Activated naive CD8-positive, alpha-beta T cell (primary cell): ENCODE measurements around the gene CSNK2A1.
A peak's percentile ranks its signal among the peaks of the same experiment; 100 is the strongest.

ENCODE experiments used
- H3K27ac Mint-ChIP-seq: one replicate; pipeline ENCODE4 v1.8.0; 2021; ENCODE audit warnings: mixed read lengths
- H3K27me3 Mint-ChIP-seq: one replicate; pipeline ENCODE4 v1.8.0; 2021; ENCODE audit warnings: mixed read lengths
- H3K36me3 Mint-ChIP-seq: one replicate; pipeline ENCODE4 v1.8.0; 2021; ENCODE audit warnings: mixed read lengths
- H3K4me1 Mint-ChIP-seq: one replicate; pipeline ENCODE4 v1.8.0; 2021; ENCODE audit warnings: low read depth, mixed read lengths
- H3K4me3 Mint-ChIP-seq: one replicate; pipeline ENCODE4 v1.8.0; 2021; ENCODE audit warnings: mild to moderate bottlenecking, mixed read lengths
- H3K9me3 Mint-ChIP-seq: one replicate; pipeline ENCODE4 v1.8.0; 2021; ENCODE audit warnings: low read depth, mixed read lengths

CSNK2A1 gene

GRCh38 chr20:549722-550496, 6.3 kb upstream of the CSNK2A1 start:
- Mint-ChIP-seq H3K9me3 (no peaks in the 10 kb centered on the region), H3K27me3 (peaks cover 22% of the 10 kb centered on the region), H3K27ac (no peak overlapping the region), H3K36me3 (no peaks in the 10 kb centered on the region), H3K4me3 (no peak overlapping the region), H3K4me1 (no peaks in the 10 kb centered on the region)

GRCh38 chr20:548906-549305, 5.3 kb upstream of the CSNK2A1 start:
- H3K27me3 Mint-ChIP-seq, result peaks cover 16% of the 10 kb centered on the region
- no peak overlapping the region for H3K27ac Mint-ChIP-seq
- peaks cover 9% of the 10 kb centered on the region for H3K4me1 Mint-ChIP-seq
- H3K36me3 Mint-ChIP-seq, result no peaks in the 10 kb centered on the region
- no peaks in the 10 kb centered on the region for H3K9me3 Mint-ChIP-seq
- H3K4me3 Mint-ChIP-seq, result no peak overlapping the region

DNA sequence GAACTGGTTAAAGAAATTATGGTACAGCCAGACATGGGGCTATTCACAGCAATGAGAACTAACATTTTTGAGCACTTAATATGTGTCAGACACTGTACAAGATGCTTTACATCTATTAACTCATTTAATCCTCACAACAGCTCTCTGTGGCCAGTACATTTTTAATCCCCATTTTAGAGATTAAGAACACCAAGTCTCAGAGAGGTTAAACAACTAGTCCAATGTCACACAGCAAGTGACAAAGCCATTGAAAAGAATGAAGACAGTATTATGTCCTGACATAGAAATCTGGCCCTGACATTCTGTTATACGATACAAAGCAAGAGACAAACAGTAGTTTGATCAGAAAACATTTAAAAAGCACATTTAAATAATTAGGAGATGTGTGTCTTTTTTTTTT, 3.8 kb upstream of the CSNK2A1 start:
- Mint-ChIP-seq H3K27ac (no peak overlapping the region), H3K9me3 (no peaks in the 10 kb centered on the region), H3K4me3 (no peak overlapping the region), H3K36me3 (peaks cover 3% of the 10 kb centered on the region), H3K27me3 (peaks cover 12% of the 10 kb centered on the region), H3K4me1 (peaks cover 17% of the 10 kb centered on the region)

GRCh38 chr20:546353-546752, 2.8 kb upstream of the CSNK2A1 start:
- Mint-ChIP-seq H3K27ac (no peak overlapping the region), H3K4me1 (peaks cover 27% of the 10 kb centered on the region), H3K36me3 (peaks cover 8% of the 10 kb centered on the region), H3K9me3 (no peaks in the 10 kb centered on the region), H3K4me3 (no peak overlapping the region), H3K27me3 (peaks cover 8% of the 10 kb centered on the region)

DNA sequence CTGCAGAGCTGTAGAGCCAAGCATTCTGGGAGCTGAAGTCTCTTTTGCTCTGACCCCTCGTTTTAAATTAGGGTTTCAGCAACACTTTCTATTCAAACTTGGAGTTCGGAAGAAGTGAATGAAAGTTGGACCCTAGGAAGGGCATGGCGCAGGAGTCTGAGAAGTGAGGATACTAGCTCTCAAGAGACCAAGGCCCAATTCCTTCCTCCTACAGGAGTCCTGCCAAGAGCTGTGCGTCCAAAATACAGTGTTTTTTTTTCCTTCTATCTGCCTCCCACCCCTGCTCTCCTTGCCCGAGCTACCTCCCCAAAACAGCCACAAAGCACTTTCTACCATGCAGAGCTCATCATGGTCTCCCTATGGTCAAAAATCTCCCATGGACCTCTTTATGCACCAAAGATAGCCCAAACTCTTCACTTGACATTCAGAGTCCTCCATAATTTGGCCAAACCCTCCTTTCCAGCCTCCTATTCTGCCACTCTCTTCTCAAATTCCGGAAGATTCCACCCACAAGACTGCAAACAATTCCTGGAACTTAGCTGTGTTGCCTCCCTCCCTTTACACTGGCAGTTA, 649 bp upstream of the CSNK2A1 start:
- Mint-ChIP-seq H3K27me3 (peaks cover 2% of the 10 kb centered on the region), H3K36me3 (peaks cover 11% of the 10 kb centered on the region), H3K27ac (peak overlapping the region; percentile 100), H3K4me3 (peak overlapping the region; percentile 98), H3K4me1 (peaks cover 48% of the 10 kb centered on the region), H3K9me3 (no peaks in the 10 kb centered on the region)

- Mint-ChIP-seq H3K27me3 (peaks cover 2% of the 10 kb centered on the region), H3K27ac (peak overlapping the region; percentile 70), H3K4me3 (peak overlapping the region; percentile 98), H3K9me3 (no peaks in the 10 kb centered on the region), H3K4me1 (peaks cover 60% of the 10 kb centered on the region), H3K36me3 (peaks cover 11% of the 10 kb centered on the region)
Observed at GRCh38 chr20:542777-543368, 717 bp downstream of the CSNK2A1 start.

DNA sequence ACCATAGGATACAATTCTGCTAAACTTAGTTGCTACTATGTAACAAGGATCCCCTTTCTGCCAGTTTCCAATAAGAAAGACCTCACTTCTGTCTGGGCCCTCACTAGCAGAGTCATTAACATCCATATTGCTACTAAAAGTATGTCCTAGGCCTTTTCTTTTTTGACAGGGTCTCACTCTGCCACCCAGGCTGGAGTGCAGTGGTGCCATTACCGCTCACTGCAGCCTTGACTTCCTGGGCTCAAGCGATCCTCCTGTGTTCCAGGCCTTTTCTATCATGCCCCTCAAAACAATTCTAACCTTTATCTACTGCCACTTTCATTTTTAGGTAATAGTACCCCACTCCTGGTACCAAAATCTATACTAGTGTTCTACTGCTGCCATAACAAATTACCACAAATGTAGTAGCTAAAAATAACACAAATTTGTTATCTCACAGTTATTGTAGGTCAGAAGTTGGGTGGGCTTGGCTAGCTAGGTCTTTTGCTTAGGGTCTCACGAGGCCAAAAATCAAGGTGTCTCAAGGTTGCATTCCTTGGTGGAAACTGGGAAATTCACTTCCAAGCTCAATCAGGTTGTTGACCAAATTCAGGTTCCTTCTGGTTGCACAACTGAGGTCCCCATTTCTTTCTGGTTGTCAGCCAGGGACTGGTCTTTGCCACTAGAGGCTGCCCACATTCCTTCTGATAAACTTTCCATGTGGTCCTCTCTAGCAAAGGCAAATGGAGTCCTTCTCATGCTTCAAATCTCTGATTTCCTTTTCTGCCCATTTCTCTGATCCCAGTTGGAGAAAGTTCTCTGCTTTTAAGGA, 3.0 kb downstream of the CSNK2A1 start:
- peak overlapping the region; percentile 17 for H3K4me3 Mint-ChIP-seq
- H3K36me3 Mint-ChIP-seq, result peaks cover 11% of the 10 kb centered on the region
- peaks cover 83% of the 10 kb centered on the region for H3K4me1 Mint-ChIP-seq
- no peaks in the 10 kb centered on the region for H3K27me3 Mint-ChIP-seq
- H3K9me3 Mint-ChIP-seq, result no peaks in the 10 kb centered on the region
- peak overlapping the region; percentile 22 for H3K27ac Mint-ChIP-seq

DNA sequence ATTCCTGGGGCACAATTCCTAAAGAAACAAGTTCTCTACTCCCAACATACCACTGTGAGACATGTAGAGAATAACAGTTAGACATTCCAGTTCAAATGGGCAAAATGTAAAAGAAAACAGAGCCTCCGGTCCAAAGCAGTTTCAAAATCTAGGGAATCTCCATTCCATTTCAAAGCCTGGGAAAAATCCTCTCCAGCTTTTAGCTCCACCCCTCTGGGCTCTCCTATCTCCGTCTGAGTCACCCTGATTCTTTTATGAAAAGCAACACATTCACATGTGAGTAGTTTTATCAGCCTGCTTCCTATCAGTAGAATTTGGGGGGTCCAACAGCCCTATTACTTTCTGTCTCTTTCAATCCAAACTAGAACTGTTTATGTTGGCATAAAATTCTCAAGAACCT, 3.7 kb downstream of the CSNK2A1 start:
- peak overlapping the region; percentile 17 for H3K4me3 Mint-ChIP-seq
- no peaks in the 10 kb centered on the region for H3K27me3 Mint-ChIP-seq
- no peaks in the 10 kb centered on the region for H3K9me3 Mint-ChIP-seq
- peaks cover 88% of the 10 kb centered on the region for H3K4me1 Mint-ChIP-seq
- no peak overlapping the region for H3K27ac Mint-ChIP-seq
- peaks cover 11% of the 10 kb centered on the region for H3K36me3 Mint-ChIP-seq

GRCh38 chr20:539191-539590, 4.4 kb downstream of the CSNK2A1 start:
- peaks cover 88% of the 10 kb centered on the region for H3K4me1 Mint-ChIP-seq
- H3K9me3 Mint-ChIP-seq, result no peaks in the 10 kb centered on the region
- H3K36me3 Mint-ChIP-seq, result peaks cover 11% of the 10 kb centered on the region
- H3K4me3 Mint-ChIP-seq, result peak overlapping the region; percentile 17
- H3K27ac Mint-ChIP-seq, result no peak overlapping the region
- H3K27me3 Mint-ChIP-seq, result no peaks in the 10 kb centered on the region

DNA sequence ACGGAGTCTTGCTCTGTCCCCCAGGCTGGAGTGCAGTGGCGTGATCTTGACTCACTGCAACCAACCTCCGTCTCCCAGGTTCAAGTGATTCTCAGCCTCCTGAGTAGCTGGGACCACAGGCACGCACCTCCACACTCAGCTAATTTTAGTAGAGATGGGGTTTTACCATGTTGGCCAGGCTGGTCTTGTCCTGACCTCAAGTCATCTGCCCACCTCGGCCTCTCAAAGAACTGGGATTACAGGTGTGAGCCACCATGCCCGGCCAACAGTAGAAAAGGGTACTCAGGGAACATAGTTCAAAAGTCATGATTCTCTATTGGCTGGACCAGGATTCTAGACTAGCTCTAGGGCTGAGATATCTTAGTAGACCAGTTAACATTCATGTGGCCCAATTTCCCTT, 5.6 kb downstream of the CSNK2A1 start:
- H3K36me3 Mint-ChIP-seq, result peaks cover 11% of the 10 kb centered on the region
- H3K4me1 Mint-ChIP-seq, result peaks cover 95% of the 10 kb centered on the region
- H3K9me3 Mint-ChIP-seq, result no peaks in the 10 kb centered on the region
- H3K27me3 Mint-ChIP-seq, result no peaks in the 10 kb centered on the region
- H3K27ac Mint-ChIP-seq, result peak overlapping the region; percentile 23
- H3K4me3 Mint-ChIP-seq, result peak overlapping the region; percentile 17

DNA sequence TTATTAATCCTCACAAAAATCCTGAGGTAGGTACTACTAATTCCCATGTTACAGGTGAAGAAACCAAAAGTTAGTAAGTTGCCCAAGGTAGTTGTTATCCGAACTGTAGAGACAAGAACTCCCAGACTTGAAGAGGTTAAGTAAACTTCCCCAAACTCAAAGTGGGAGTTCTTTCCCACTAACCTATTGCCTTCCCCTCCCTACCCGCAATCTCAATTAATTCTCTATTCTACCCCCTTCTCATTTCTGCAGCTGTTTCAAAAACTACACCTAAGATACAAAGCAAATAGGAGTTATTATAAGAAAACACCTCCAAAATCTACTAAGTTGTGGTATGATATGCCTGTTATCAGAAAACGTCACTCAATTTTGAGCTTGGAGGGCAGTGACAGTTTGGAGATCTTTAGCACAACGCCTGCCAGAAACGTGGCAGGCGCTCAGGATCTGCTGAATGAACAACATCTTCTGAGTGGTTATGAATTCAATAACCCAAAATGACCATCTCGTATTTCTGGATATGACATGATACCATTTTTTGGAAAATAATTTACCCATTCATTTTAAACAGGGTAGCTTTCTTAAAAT, 7.1 kb downstream of the CSNK2A1 start:
- Mint-ChIP-seq H3K9me3 (no peaks in the 10 kb centered on the region), H3K27me3 (no peaks in the 10 kb centered on the region), H3K4me3 (peak overlapping the region; percentile 54), H3K4me1 (peaks cover 93% of the 10 kb centered on the region), H3K36me3 (peaks cover 5% of the 10 kb centered on the region), H3K27ac (no peak overlapping the region)

- Mint-ChIP-seq H3K4me1 (peaks cover 88% of the 10 kb centered on the region), H3K27me3 (no peaks in the 10 kb centered on the region)
Observed at GRCh38 chr20:535958-536357, 7.6 kb downstream of the CSNK2A1 start.

DNA sequence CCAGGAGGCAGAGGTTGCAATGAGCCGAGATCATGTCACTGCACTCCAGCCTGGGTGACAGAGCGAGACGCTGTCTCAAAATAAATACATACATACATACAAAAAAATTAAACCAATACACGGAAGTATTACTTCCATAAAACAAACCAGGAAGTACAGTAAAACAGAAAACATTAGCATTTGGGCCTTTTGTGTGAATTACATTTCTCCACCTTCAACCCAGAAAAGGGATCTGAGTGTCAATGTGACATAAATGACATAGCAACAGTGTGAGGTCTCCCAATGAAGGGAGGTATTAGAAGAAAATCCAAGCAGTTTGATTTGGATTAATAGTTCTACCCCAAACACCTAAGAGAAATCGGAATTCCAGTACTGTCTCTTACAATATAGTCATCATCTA, 10.1 kb downstream of the CSNK2A1 start:
- Mint-ChIP-seq H3K36me3 (peaks cover 5% of the 10 kb centered on the region), H3K9me3 (no peaks in the 10 kb centered on the region), H3K4me3 (no peak overlapping the region), H3K27ac (no peak overlapping the region), H3K4me1 (peaks cover 81% of the 10 kb centered on the region), H3K27me3 (no peaks in the 10 kb centered on the region)

More at GRCh38 chr20:535958-536357, 7.6 kb downstream of the CSNK2A1 start:
- H3K9me3 Mint-ChIP-seq, result no peaks in the 10 kb centered on the region
- H3K27ac Mint-ChIP-seq, result peak overlapping the region; percentile 34
- peaks cover 4% of the 10 kb centered on the region for H3K36me3 Mint-ChIP-seq
- H3K4me3 Mint-ChIP-seq, result peak overlapping the region; percentile 54

- peaks cover 14% of the 10 kb centered on the region for H3K36me3 Mint-ChIP-seq
- H3K4me3 Mint-ChIP-seq, result no peak overlapping the region
- no peaks in the 10 kb centered on the region for H3K27me3 Mint-ChIP-seq
- H3K27ac Mint-ChIP-seq, result no peak overlapping the region
- H3K4me1 Mint-ChIP-seq, result peaks cover 73% of the 10 kb centered on the region
- H3K9me3 Mint-ChIP-seq, result peaks cover 6% of the 10 kb centered on the region
Observed at GRCh38 chr20:532530-532929, 11.1 kb downstream of the CSNK2A1 start.
